CD4-positive, alpha-beta T cell (primary cell): Measurements from ENCODE around the gene KRTAP4-8. TPM values are rescaled to one million over a fixed set of nuclear protein-coding genes. Genes with fewer than 3 reads are reported as not detected.
"Not testable (repeated sequence)": the region's sequence is repeated elsewhere in the genome, so short reads cannot be mapped to it uniquely, and the experiment has no call there.

Experiments used
- ATAC-seq: fragments of 200-7000 bp; cut with Tn5 transposase; one replicate; pipeline ENCODE4 v1.10.0; 2022; ENCODE audit warnings: mild to moderate bottlenecking; ENCODE audit not compliant: poor library complexity
- CTCF ChIA-PET: fragments of 350-600 bp; sonication (Branson Sonifier 250); formaldehyde crosslinking; loops from one replicate; lab custom pipeline; 2021; ENCODE audit warnings: antibody characterized with exemption, inconsistent platforms; lab: Charles Lee
- POLR2A ChIA-PET: fragments of 350-600 bp; sonication (Branson Sonifier 250); formaldehyde crosslinking; loops from one replicate; lab custom pipeline; 2021; ENCODE audit warnings: antibody characterized with exemption, inconsistent platforms; lab: Charles Lee
- DNase-seq, 14 experiments: peaks; one replicate each; pipeline ENCODE4 v3.0.0-alpha.2; 2013 to 2020; ENCODE audit warnings: mixed read lengths in 2 of 14
- H3K27ac ChIP-seq, 2 donors: one replicate each; pipeline versions ENCODE4 v1.5.1 to v1.7.0; 2013; ENCODE audit warnings: low read length in 2 of 2, low read depth in 1 of 2, mild to moderate bottlenecking in 1 of 2
- H3K27me3 ChIP-seq, 2 experiments: 1 replicate in 1 of 2; 2 replicates in 1 of 2; pipeline versions ENCODE4 v1.6.1 to v1.7.0; 2013; ENCODE audit warnings: low read length in 2 of 2, control low read depth in 1 of 2, mild to moderate bottlenecking in 1 of 2, moderate library complexity in 1 of 2; ENCODE audit not compliant: insufficient read depth in 2 of 2, control insufficient read depth in 1 of 2
- H3K36me3 ChIP-seq: one replicate; pipeline ENCODE4 v1.6.1; 2013; ENCODE audit warnings: low read length, control low read depth; ENCODE audit not compliant: insufficient read depth
- H3K4me1 ChIP-seq: one replicate; pipeline ENCODE4 v1.6.1; 2013; ENCODE audit warnings: low read length, control low read depth; ENCODE audit not compliant: insufficient read depth
- H3K4me3 ChIP-seq: one replicate; pipeline ENCODE4 v1.5.1; 2013; ENCODE audit warnings: mild to moderate bottlenecking, low read length, moderate library complexity
- H3K9me3 ChIP-seq, 2 experiments: 1 replicate in 1 of 2; 2 replicates in 1 of 2; pipeline versions ENCODE4 v1.6.1 to v1.7.0; 2013; ENCODE audit warnings: low read length in 2 of 2, mild to moderate bottlenecking in 2 of 2, control low read depth in 1 of 2, moderate library complexity in 1 of 2; ENCODE audit not compliant: control insufficient read depth in 1 of 2, insufficient read depth in 1 of 2
- H3K27ac Mint-ChIP-seq: one replicate; pipeline ENCODE4 v1.8.0; 2020; ENCODE audit warnings: mixed read lengths
- H3K27me3 Mint-ChIP-seq: one replicate; pipeline ENCODE4 v1.8.0; 2021; ENCODE audit warnings: mixed read lengths
- H3K36me3 Mint-ChIP-seq: one replicate; pipeline ENCODE4 v1.8.0; 2021; ENCODE audit warnings: low read depth, mixed read lengths
- H3K4me1 Mint-ChIP-seq: one replicate; pipeline ENCODE4 v1.8.0; 2021; ENCODE audit warnings: low read depth, mixed read lengths
- H3K4me3 Mint-ChIP-seq: one replicate; pipeline ENCODE4 v1.8.0; 2020; ENCODE audit warnings: mild to moderate bottlenecking, mixed read lengths
- H3K9me3 Mint-ChIP-seq: one replicate; pipeline ENCODE4 v1.8.0; 2020; ENCODE audit warnings: mixed read lengths
- intact Hi-C, 2 experiments: fragments of 100-400 bp; cut with DNase I in 1 of 2; cut with micrococcal nuclease in 1 of 2; formaldehyde crosslinking; loops; one replicate each; pipeline versions ENCODE4 v1.15.1 to v1.9.0; 2023 to 2025; cut with DNase I, micrococcal nuclease
- total RNA-seq, 174 experiments: library from RNA in 2 of 174; stranded (reverse) in 2 of 174; gene quantifications; one replicate each; pipeline ENCODE4 v1.2.3 and lab custom pipeline; 2021 to 2026
- TF ChIP-seq, protein P1 (sequence below): fragments of 200-600 bp; IDR thresholded peaks from one replicate; pipeline ENCODE4 v1.8.0; 2022; ENCODE audit warnings: antibody characterized with exemption, mild to moderate bottlenecking

KRTAP4-8 gene
- total RNA-seq, 2 experiments from 2014 or later = not detected

DNA sequence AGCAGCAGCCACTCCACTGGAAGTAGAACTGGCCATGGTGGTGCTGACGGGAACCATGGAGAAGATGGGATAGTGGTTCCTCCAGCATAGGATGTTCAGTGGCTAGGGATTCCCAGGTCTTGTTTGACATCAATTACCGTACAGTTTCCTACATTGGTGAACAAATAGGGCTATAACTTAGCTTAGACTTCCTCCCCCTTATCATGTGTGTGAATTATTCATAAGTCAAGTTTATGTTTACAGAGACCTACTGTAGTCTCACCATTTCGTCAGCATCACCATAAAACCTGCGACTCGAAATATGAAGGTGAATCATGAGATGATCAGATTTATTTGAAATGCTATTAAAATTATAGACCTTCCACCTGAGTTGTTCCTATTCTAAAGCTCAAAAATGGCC, 39.2 kb downstream of the KRTAP4-8 start:
- Histone ChIP-seq H3K27ac (no peak overlapping the region), H3K9me3 (no peaks in the 10 kb centered on the region), H3K36me3 (no peaks in the 10 kb centered on the region), H3K4me1 (no peaks in the 10 kb centered on the region), H3K27me3 (peaks cover 0 to 10% of the 10 kb centered on the region in 2 experiments), H3K4me3 (no peak overlapping the region)
- TF ChIP-seq, protein P1, sequence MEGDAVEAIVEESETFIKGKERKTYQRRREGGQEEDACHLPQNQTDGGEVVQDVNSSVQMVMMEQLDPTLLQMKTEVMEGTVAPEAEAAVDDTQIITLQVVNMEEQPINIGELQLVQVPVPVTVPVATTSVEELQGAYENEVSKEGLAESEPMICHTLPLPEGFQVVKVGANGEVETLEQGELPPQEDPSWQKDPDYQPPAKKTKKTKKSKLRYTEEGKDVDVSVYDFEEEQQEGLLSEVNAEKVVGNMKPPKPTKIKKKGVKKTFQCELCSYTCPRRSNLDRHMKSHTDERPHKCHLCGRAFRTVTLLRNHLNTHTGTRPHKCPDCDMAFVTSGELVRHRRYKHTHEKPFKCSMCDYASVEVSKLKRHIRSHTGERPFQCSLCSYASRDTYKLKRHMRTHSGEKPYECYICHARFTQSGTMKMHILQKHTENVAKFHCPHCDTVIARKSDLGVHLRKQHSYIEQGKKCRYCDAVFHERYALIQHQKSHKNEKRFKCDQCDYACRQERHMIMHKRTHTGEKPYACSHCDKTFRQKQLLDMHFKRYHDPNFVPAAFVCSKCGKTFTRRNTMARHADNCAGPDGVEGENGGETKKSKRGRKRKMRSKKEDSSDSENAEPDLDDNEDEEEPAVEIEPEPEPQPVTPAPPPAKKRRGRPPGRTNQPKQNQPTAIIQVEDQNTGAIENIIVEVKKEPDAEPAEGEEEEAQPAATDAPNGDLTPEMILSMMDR = no peak
- DNase-seq (no peak), ATAC-seq (no peak)
- Mint-ChIP-seq H3K27ac (no peak overlapping the region), H3K4me3 (no peak overlapping the region), H3K27me3 (peaks cover 72% of the 10 kb centered on the region), H3K4me1 (no peaks in the 10 kb centered on the region), H3K36me3 (no peaks in the 10 kb centered on the region), H3K9me3 (peaks cover 7% of the 10 kb centered on the region)
- POLR2A ChIA-PET = no interaction called here
- CTCF ChIA-PET = no interaction called here
- intact Hi-C loops = no loop called here

DNA sequence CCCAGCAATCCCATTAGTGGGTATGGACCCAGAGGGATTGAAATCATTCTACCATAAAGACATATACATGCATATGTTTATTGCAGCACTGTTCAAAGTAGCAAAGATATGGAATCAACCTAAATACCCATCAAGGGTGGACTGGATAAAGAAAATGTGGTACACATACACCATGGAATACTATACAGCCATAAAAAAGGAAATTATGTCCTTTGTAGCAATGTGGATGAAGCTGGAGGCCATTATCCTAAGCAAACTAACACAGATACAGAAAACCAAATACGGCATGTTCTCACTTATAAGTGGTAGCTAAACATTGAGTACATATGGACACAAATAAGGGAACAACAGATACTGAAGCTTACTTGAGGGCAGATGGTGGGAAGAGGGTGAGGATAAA, 40.4 kb downstream of the KRTAP4-8 start:
- H3K9me3 Mint-ChIP-seq = peaks cover 7% of the 10 kb centered on the region
- Histone ChIP-seq H3K27me3 (peaks cover 0 to 10% of the 10 kb centered on the region in 2 experiments), H3K27ac (no peak overlapping the region), H3K4me1 (no peaks in the 10 kb centered on the region), H3K9me3 (no peaks in the 10 kb centered on the region), H3K4me3 (no peak overlapping the region), H3K36me3 (no peaks in the 10 kb centered on the region)
- peaks cover 62% of the 10 kb centered on the region for H3K27me3 Mint-ChIP-seq
- POLR2A ChIA-PET = no interaction called here
- no peak overlapping the region for H3K27ac Mint-ChIP-seq
- intact Hi-C loops = no loop called here
- H3K4me3 Mint-ChIP-seq = no peak overlapping the region
- no peak for ATAC-seq
- TF ChIP-seq, protein P1 = no peak
- CTCF ChIA-PET = no interaction called here
- no peak for DNase-seq
- H3K36me3 Mint-ChIP-seq = no peaks in the 10 kb centered on the region
- no peaks in the 10 kb centered on the region for H3K4me1 Mint-ChIP-seq

DNA sequence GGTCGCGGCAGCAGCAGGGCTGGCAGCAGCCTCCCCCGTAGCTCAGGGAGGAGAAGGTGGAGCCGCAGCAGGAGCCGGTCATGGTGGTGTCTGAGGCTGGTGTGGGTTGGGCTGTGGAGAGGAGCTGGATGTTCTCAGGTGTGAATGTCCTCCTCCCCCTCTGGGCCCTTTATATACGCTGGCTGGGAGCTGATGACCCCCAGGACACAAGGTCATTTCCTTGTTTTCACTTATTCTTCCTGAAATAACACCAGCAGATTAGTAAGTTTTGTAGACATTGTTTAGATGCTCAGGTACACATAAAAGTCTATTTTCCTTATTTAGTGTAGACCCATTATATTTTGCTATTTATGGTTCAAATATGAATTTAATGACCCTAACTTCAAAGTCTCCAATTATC, 42.8 kb downstream of the KRTAP4-8 start, which contains the start of gene KRTAP2-2:
KRTAP2-2 (minus strand) TSS at position 101 of the 400 bp plus-strand sequence; CDS start at position 82, 19 bp downstream.
- POLR2A ChIA-PET, H3K9me3 ChIP-seq, H3K4me3 Mint-ChIP-seq, H3K9me3 Mint-ChIP-seq, H3K36me3 Mint-ChIP-seq, DNase-seq, CTCF ChIA-PET, ATAC-seq, H3K4me1 Mint-ChIP-seq, H3K27ac ChIP-seq, H3K36me3 ChIP-seq, H3K4me1 ChIP-seq, H3K27ac Mint-ChIP-seq, H3K27me3 ChIP-seq, H3K4me3 ChIP-seq: not testable (repeated sequence)
- intact Hi-C loops = loop anchor here in 1 of 2 experiments (1.0 kb wide), 1 partner anchor 40 kb away; no protein-coding TSS in a partner anchor
- H3K27me3 Mint-ChIP-seq = peaks cover 46% of the 10 kb centered on the region

DNA sequence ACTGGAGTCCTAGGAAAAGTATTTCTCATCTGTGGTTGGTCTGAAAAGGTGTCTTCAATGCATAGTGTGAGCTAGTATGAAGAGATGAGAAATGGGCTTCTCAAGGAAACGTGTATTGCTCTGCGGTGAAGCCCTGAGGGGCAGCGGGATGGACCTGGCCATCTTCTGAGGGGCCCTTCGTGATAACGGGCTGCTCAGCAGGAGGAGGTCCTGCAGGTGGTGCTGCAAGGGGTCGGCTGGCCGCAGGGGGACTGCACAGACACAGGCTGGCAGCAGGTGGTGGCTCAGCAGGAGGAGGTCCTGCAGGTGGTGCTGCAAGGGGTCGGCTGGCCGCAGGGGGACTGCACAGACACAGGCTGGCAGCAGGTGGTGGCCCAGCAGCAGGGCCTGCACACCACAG, 43.4 kb downstream of the KRTAP4-8 start:
- H3K4me1 Mint-ChIP-seq, DNase-seq, POLR2A ChIA-PET, H3K4me1 ChIP-seq, H3K27ac ChIP-seq, CTCF ChIA-PET, intact Hi-C loops, H3K27me3 ChIP-seq, H3K27ac Mint-ChIP-seq, H3K4me3 Mint-ChIP-seq, ATAC-seq, H3K36me3 ChIP-seq, H3K4me3 ChIP-seq, H3K9me3 Mint-ChIP-seq, H3K9me3 ChIP-seq, H3K36me3 Mint-ChIP-seq: not testable (repeated sequence)
- peaks cover 42% of the 10 kb centered on the region for H3K27me3 Mint-ChIP-seq
